IMR-90 (cell line): Measurements from ENCODE around the gene CXCL9. TPM values are rescaled to one million over a fixed set of nuclear protein-coding genes. Genes with fewer than 3 reads are reported as not detected.

Source experiments
- ATAC-seq: fragments of 200-7000 bp; cut with Tn5 transposase; 2 replicates; pipeline ENCODE4 v1.9.1; 2020; ENCODE audit warnings: low read depth, mild to moderate bottlenecking, moderate library complexity
- BruUV-seq: library from RNA; stranded (reverse); fragments of 400-500 nt; replicated peaks from 2 replicates; lab custom pipeline; 2021; lab: Mats Ljungman, UMichigan
- CTCF ChIA-PET: fragments of 300-600 bp; formaldehyde crosslinking; extraction: SDS; loops from one replicate; lab custom pipeline; 2021; ENCODE audit warnings: antibody characterized with exemption; lab: Yijun Ruan, JAX
- POLR2A ChIA-PET: fragments of 300-600 bp; sonication (Branson Sonifier 250); formaldehyde crosslinking; loops from one replicate; lab custom pipeline; 2022; ENCODE audit warnings: antibody characterized with exemption; ENCODE audit not compliant: unreplicated experiment; lab: Charles Lee
- DNase-seq: peaks from one replicate; pipeline ENCODE4 v3.0.0; 2013
- H2AFZ ChIP-seq: replicated peaks from 2 replicates; pipeline ENCODE3; 2013; ENCODE audit warnings: low read length, mild to moderate bottlenecking; ENCODE audit not compliant: poor library complexity
- H2AK5ac ChIP-seq: 2 replicates; pipeline ENCODE4 v1.6.1; 2013; ENCODE audit warnings: low read depth, low read length, inconsistent platforms
- H2AK9ac ChIP-seq: replicated peaks from 2 replicates; pipeline ENCODE3; 2013; ENCODE audit warnings: mild to moderate bottlenecking, low read depth, low read length, moderate library complexity; ENCODE audit not compliant: poor library complexity
- H2BK120ac ChIP-seq: 2 replicates; pipeline ENCODE4 v1.6.1; 2013; ENCODE audit warnings: low read depth, low read length, inconsistent platforms
- H2BK15ac ChIP-seq: 3 replicates; pipeline ENCODE4 v1.6.1; 2013; ENCODE audit warnings: low read depth, low read length, inconsistent platforms
- H2BK20ac ChIP-seq: 2 replicates; pipeline ENCODE4 v1.6.1; 2013; ENCODE audit warnings: low read depth, mild to moderate bottlenecking, inconsistent platforms, low read length, moderate library complexity
- H2BK5ac ChIP-seq: 2 replicates; pipeline ENCODE4 v1.6.1; 2013; ENCODE audit warnings: mild to moderate bottlenecking, low read depth, low read length, inconsistent platforms; ENCODE audit not compliant: poor library complexity, severe bottlenecking
- H3K14ac ChIP-seq: replicated peaks from 2 replicates; pipeline ENCODE4 v1.6.1; 2013; ENCODE audit warnings: low read depth, low read length, inconsistent platforms
- H3K18ac ChIP-seq: 2 replicates; pipeline ENCODE4 v1.6.1; 2013; ENCODE audit warnings: low read depth, low read length, control low read depth
- H3K23ac ChIP-seq: 2 replicates; pipeline ENCODE4 v1.6.1; 2013; ENCODE audit warnings: low read depth, low read length, inconsistent platforms
- H3K27ac ChIP-seq: 2 replicates; pipeline ENCODE4 v1.5.1; 2013; ENCODE audit warnings: mild to moderate bottlenecking, control low read depth, low read length; ENCODE audit not compliant: insufficient read depth
- H3K27me3 ChIP-seq: 2 replicates; pipeline ENCODE4 v1.6.1; 2013; ENCODE audit warnings: low read length; ENCODE audit not compliant: control insufficient read depth, insufficient read depth
- H3K36me3 ChIP-seq: 2 replicates; pipeline ENCODE4 v1.6.1; 2013; ENCODE audit warnings: low read length, mixed read lengths; ENCODE audit not compliant: control insufficient read depth, insufficient read depth
- H3K4ac ChIP-seq: 2 replicates; pipeline ENCODE4 v1.6.1; 2013; ENCODE audit warnings: low read depth, low read length, inconsistent platforms
- H3K4me1 ChIP-seq: 2 replicates; pipeline ENCODE4 v1.6.1; 2013; ENCODE audit warnings: low read length, mixed read lengths; ENCODE audit not compliant: control insufficient read depth, insufficient read depth
- H3K4me2 ChIP-seq: 2 replicates; pipeline ENCODE4 v1.6.1; 2013; ENCODE audit warnings: low read depth, mild to moderate bottlenecking, control low read depth, low read length, moderate library complexity
- H3K4me3 ChIP-seq: 2 replicates; pipeline ENCODE4 v1.5.1; 2013; ENCODE audit warnings: low read depth, mild to moderate bottlenecking, control low read depth, low read length, moderate library complexity; ENCODE audit not compliant: insufficient read depth
- H3K56ac ChIP-seq: 2 replicates; pipeline ENCODE4 v1.6.1; 2013; ENCODE audit warnings: low read length, inconsistent platforms; ENCODE audit not compliant: insufficient read depth; ENCODE audit errors: extremely low read depth
- H3K79me1 ChIP-seq, 2 experiments: 2 replicates each; pipeline ENCODE4 v1.6.1; 2013; ENCODE audit warnings: low read length in 2 of 2, inconsistent platforms in 1 of 2, low read depth in 1 of 2
- H3K9ac ChIP-seq: 2 replicates; pipeline ENCODE4 v1.6.1; 2013; ENCODE audit warnings: low read depth, low read length, control low read depth
- H3K9me1 ChIP-seq: 2 replicates; pipeline ENCODE4 v1.6.1; 2013; ENCODE audit warnings: low read length, inconsistent platforms; ENCODE audit not compliant: insufficient read depth
- H3K9me3 ChIP-seq: 2 replicates; pipeline ENCODE4 v1.6.1; 2013; ENCODE audit warnings: low read length; ENCODE audit not compliant: control insufficient read depth, insufficient read depth
- H4K20me1 ChIP-seq: 2 replicates; pipeline ENCODE4 v1.6.1; 2013; ENCODE audit warnings: low read length, inconsistent platforms; ENCODE audit not compliant: insufficient read depth
- H4K5ac ChIP-seq: 2 replicates; pipeline ENCODE4 v1.6.1; 2013; ENCODE audit warnings: mild to moderate bottlenecking, low read depth, low read length, control low read depth
- H4K8ac ChIP-seq, 2 experiments: 2 replicates each; pipeline ENCODE4 v1.6.1; 2013; ENCODE audit warnings: low read depth in 2 of 2, low read length in 2 of 2, control low read depth in 1 of 2, inconsistent platforms in 1 of 2
- H4K91ac ChIP-seq: 2 replicates; pipeline ENCODE4 v1.6.1; 2013; ENCODE audit warnings: low read depth, low read length, inconsistent platforms; ENCODE audit not compliant: insufficient read depth
- BHLHE40 ChIP-seq: fragments of 150-350 bp; IDR thresholded peaks from 2 replicates; pipeline ENCODE4 v1.6.1; 2016; ENCODE audit warnings: mild to moderate bottlenecking, low read depth, low read length
- FOS ChIP-seq: fragments of 150-350 bp; IDR thresholded peaks from 2 replicates; pipeline ENCODE4 v1.6.1; 2016; ENCODE audit warnings: low read depth, low read length
- MAFK ChIP-seq: IDR thresholded peaks from 2 replicates; pipeline ENCODE4 v1.6.1; 2012; ENCODE audit warnings: low read depth, low read length, improper control_type of control experiment
- MAZ ChIP-seq: IDR thresholded peaks from 2 replicates; pipeline ENCODE4 v1.6.1; 2012; ENCODE audit warnings: low read depth, mild to moderate bottlenecking, low read length, improper control_type of control experiment, moderate library complexity, borderline replicate concordance
- MXI1 ChIP-seq: IDR thresholded peaks from 2 replicates; pipeline ENCODE4 v1.6.1; 2012; ENCODE audit warnings: low read depth, mild to moderate bottlenecking, low read length, moderate library complexity, borderline replicate concordance
- NFE2L2 ChIP-seq: fragments of 150-350 bp; IDR thresholded peaks from 2 replicates; pipeline ENCODE4 v1.6.1; 2016; ENCODE audit warnings: low read depth, mild to moderate bottlenecking, low read length
- POLR2A ChIP-seq: IDR thresholded peaks from 2 replicates; pipeline ENCODE4 v1.6.1; 2012; ENCODE audit warnings: mild to moderate bottlenecking, low read depth, low read length
- RAD21 ChIP-seq: IDR thresholded peaks from 2 replicates; pipeline ENCODE4 v1.6.1; 2012; ENCODE audit warnings: low read length, improper control_type of control experiment
- RCOR1 ChIP-seq: IDR thresholded peaks from 2 replicates; pipeline ENCODE4 v1.6.1; 2012; ENCODE audit warnings: mild to moderate bottlenecking, low read length, improper control_type of control experiment; ENCODE audit not compliant: insufficient replicate concordance
- RFX5 ChIP-seq: IDR thresholded peaks from 2 replicates; pipeline ENCODE4 v1.8.0; 2012; ENCODE audit warnings: low read depth, mild to moderate bottlenecking, low read length, moderate library complexity
- SMC3 ChIP-seq: fragments of 150-350 bp; IDR thresholded peaks from 2 replicates; pipeline ENCODE4 v1.6.1; 2016; ENCODE audit warnings: low read depth, mild to moderate bottlenecking, antibody characterized with exemption, low read length, moderate library complexity
- WGBS, 2 experiments: methylation state at CpG; one replicate each; pipeline versions ENCODE4 v1.1.5 to v1.1.7; 2013; ENCODE audit warnings: missing lambda C conversion rate in 2 of 2; ENCODE audit not compliant: insufficient read length in 1 of 2; ENCODE audit errors: extremely low coverage in 2 of 2; 5-methylcytosine and 5-hydroxymethylcytosine counted together
- dilution Hi-C: fragments of 300-500 bp; cut with HindIII; formaldehyde crosslinking; loops from one replicate; pipeline ENCODE4 v1.14.3; 2018; ENCODE audit warnings: low sequenced_read_pairs; ENCODE audit not compliant: unreplicated experiment
- in situ Hi-C: fragments of 300-500 bp; cut with MboI; formaldehyde crosslinking; loops from 3 replicates; pipeline ENCODE4 v1.14.3; 2019; ENCODE audit warnings: low sequenced_read_pairs, inconsistent platforms, mixed read lengths
- intact Hi-C: fragments of 100-400 bp; cut with micrococcal nuclease; formaldehyde crosslinking; loops from 2 replicates; pipeline ENCODE4 v1.10.0; 2022
- polyA plus RNA-seq, 3 experiments: library from polyadenylated mRNA; depleted of rRNA; stranded (reverse); fragments of >200 nt; gene quantifications; 2 replicates each; pipeline ENCODE4 v1.2.3, GENCODE V29; 2012; ENCODE audit warnings: low replicate concordance in 1 of 3
- total RNA-seq: library from RNA; depleted of rRNA; stranded (reverse); fragments of >200 nt; gene quantifications from 2 replicates; pipeline ENCODE4 v1.2.3, GENCODE V29; 2012
- TF ChIP-seq, protein P1 (sequence below): fragments of 150-350 bp; IDR thresholded peaks from 2 replicates; pipeline ENCODE4 v1.6.1; 2016; ENCODE audit warnings: low read depth, mild to moderate bottlenecking, low read length, moderate library complexity, borderline replicate concordance
- TF ChIP-seq, protein P2 (sequence below): fragments of 150-350 bp; IDR thresholded peaks from 2 replicates; pipeline ENCODE4 v1.6.1; 2017; ENCODE audit warnings: mild to moderate bottlenecking, antibody characterized with exemption, low read length, low read depth
- TF ChIP-seq, protein P3 (sequence below): conservative IDR thresholded peaks from 2 replicates; pipeline ENCODE4 v1.5.1; 2012; ENCODE audit warnings: mild to moderate bottlenecking, low read depth, low read length, improper control_type of control experiment

The CXCL9 gene
- total and polyA plus RNA-seq, 2 of the 4 experiments (the other 2 are of a cell fraction) = not detected

DNA sequence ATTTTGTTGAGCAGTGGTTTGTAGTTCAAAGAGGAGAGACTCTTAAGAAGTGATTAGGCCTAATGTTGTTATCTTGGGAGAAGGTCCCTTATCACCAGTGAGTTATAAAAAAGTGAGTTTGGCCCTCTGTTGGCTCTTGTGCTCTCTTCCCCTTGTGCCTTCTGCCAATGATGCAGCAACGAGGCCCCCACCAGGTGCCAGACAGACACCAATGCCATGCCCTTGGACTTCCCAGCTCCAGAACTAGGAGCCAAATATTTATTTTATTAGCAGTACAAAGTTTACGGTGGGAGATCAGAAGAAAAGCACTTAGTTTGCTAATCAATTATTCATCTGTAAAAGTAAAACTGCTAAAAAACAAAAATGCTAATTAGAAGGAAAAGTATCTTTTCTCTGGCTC, 43.8 kb downstream of the CXCL9 start:
- Histone ChIP-seq H2AFZ (no peak overlapping the region), H3K9me3 (peaks cover 2% of the 10 kb centered on the region; the same call in 1 of the 2 replicates), H3K4me3 (no peak overlapping the region), H3K79me1 (no peaks in the 10 kb centered on the region; a peak in 2 of 4 replicates), H2AK5ac (no peak overlapping the region), H2BK120ac (no peak overlapping the region), H3K27me3 (no peaks in the 10 kb centered on the region), H3K36me3 (peaks cover 44% of the 10 kb centered on the region), H2BK5ac (no peak overlapping the region), H4K8ac (no peak overlapping the region), H4K91ac (no peak overlapping the region), H3K56ac (no peak overlapping the region), H4K20me1 (no peaks in the 10 kb centered on the region), H3K4ac (no peak overlapping the region), H3K18ac (no peak overlapping the region), H2BK15ac (no peak overlapping the region), H2AK9ac (no peak overlapping the region), H3K27ac (no peak overlapping the region), H3K14ac (no peak overlapping the region), H3K9me1 (no peaks in the 10 kb centered on the region), H3K23ac (no peak overlapping the region), H3K4me2 (no peak overlapping the region), H3K9ac (no peak overlapping the region), H3K4me1 (no peaks in the 10 kb centered on the region), H4K5ac (no peak overlapping the region), H2BK20ac (no peak overlapping the region)
- no CpG with 5 or more reads among the region's 2 CpGs for WGBS, 2 experiments
- no peak for DNase-seq
- ChIA-PET CTCF (no interaction called here), POLR2A (no interaction called here)
- in situ Hi-C loops (loop anchor here (25.0 kb wide), 1 partner anchor 176 kb away; no protein-coding TSS in a partner anchor), dilution Hi-C loops (no loop called here), intact Hi-C loops (no loop called here)
- no peak for TF ChIP-seq BHLHE40
- TF ChIP-seq MAFK = no peak
- TF ChIP-seq, protein P1, sequence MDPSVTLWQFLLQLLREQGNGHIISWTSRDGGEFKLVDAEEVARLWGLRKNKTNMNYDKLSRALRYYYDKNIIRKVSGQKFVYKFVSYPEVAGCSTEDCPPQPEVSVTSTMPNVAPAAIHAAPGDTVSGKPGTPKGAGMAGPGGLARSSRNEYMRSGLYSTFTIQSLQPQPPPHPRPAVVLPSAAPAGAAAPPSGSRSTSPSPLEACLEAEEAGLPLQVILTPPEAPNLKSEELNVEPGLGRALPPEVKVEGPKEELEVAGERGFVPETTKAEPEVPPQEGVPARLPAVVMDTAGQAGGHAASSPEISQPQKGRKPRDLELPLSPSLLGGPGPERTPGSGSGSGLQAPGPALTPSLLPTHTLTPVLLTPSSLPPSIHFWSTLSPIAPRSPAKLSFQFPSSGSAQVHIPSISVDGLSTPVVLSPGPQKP = no peak
- TF ChIP-seq, protein P2, sequence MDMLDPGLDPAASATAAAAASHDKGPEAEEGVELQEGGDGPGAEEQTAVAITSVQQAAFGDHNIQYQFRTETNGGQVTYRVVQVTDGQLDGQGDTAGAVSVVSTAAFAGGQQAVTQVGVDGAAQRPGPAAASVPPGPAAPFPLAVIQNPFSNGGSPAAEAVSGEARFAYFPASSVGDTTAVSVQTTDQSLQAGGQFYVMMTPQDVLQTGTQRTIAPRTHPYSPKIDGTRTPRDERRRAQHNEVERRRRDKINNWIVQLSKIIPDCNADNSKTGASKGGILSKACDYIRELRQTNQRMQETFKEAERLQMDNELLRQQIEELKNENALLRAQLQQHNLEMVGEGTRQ = no peak
- TF ChIP-seq SMC3 = no peak
- TF ChIP-seq, protein P3, sequence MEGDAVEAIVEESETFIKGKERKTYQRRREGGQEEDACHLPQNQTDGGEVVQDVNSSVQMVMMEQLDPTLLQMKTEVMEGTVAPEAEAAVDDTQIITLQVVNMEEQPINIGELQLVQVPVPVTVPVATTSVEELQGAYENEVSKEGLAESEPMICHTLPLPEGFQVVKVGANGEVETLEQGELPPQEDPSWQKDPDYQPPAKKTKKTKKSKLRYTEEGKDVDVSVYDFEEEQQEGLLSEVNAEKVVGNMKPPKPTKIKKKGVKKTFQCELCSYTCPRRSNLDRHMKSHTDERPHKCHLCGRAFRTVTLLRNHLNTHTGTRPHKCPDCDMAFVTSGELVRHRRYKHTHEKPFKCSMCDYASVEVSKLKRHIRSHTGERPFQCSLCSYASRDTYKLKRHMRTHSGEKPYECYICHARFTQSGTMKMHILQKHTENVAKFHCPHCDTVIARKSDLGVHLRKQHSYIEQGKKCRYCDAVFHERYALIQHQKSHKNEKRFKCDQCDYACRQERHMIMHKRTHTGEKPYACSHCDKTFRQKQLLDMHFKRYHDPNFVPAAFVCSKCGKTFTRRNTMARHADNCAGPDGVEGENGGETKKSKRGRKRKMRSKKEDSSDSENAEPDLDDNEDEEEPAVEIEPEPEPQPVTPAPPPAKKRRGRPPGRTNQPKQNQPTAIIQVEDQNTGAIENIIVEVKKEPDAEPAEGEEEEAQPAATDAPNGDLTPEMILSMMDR = no peak
- no peak for TF ChIP-seq RCOR1
- no peak for TF ChIP-seq RFX5
- TF ChIP-seq FOS = no peak
- TF ChIP-seq RAD21 = no peak
- TF ChIP-seq MXI1 = no peak
- no peak for TF ChIP-seq MAZ
- TF ChIP-seq NFE2L2 = no peak
- no peak for TF ChIP-seq POLR2A
- no peak for ATAC-seq
- BruUV-seq = no TSS peak
